HepG2 (cell line): Measurements from ENCODE around the gene C1orf94. TPM values are rescaled to one million over a fixed set of nuclear protein-coding genes. Genes with fewer than 3 reads are reported as not detected.

ENCODE experiments used
- ESRRA ChIP-seq: sonication (generic); formaldehyde crosslinking; IDR thresholded peaks from 2 replicates; pipeline ENCODE4 v1.5.1; 2020; ENCODE audit warnings: mild to moderate bottlenecking, low read depth, missing genetic modification reagents
- NR2F1 ChIP-seq, 2 experiments: fragments of 450-650 bp in 1 of 2; formaldehyde crosslinking in 1 of 2; IDR thresholded peaks; 2 replicates each; pipeline versions ENCODE4 v1.5.0 to v1.6.1; 2016 to 2020; ENCODE audit warnings: mild to moderate bottlenecking in 1 of 2, missing compliant biosample characterization in 1 of 2, missing genetic modification reagents in 1 of 2, moderate library complexity in 1 of 2
- PHF8 ChIP-seq: sonication (generic); formaldehyde crosslinking; IDR thresholded peaks from 2 replicates; pipeline ENCODE4 v1.5.0; 2020; ENCODE audit warnings: missing genetic modification reagents
- POLR2G ChIP-seq: fragments of 200-400 bp; formaldehyde crosslinking; IDR thresholded peaks from 2 replicates; pipeline ENCODE4 v1.6.1; 2018; ENCODE audit warnings: mild to moderate bottlenecking, low read depth, low read length, moderate library complexity
- SOX13 ChIP-seq, 3 experiments: fragments of 450-650 bp in 1 of 3; sonication (generic) in 1 of 3; formaldehyde crosslinking in 1 of 3; IDR thresholded peaks in 2 of 3; conservative IDR thresholded peaks in 1 of 3; 2 replicates each; pipeline versions ENCODE4 v1.5.0 to v1.6.1; 2016 to 2020; ENCODE audit warnings: antibody characterized with exemption in 1 of 3, mild to moderate bottlenecking in 1 of 3, missing compliant biosample characterization in 1 of 3, missing genetic modification reagents in 1 of 3, moderate library complexity in 1 of 3
- ZFP37 ChIP-seq: sonication (generic); formaldehyde crosslinking; IDR thresholded peaks from 2 replicates; pipeline ENCODE4 v1.4.0; 2020; ENCODE audit warnings: missing genetic modification reagents, borderline replicate concordance
- ZNF12 ChIP-seq: sonication (generic); formaldehyde crosslinking; IDR thresholded peaks from 2 replicates; pipeline ENCODE4 v1.5.0; 2020; ENCODE audit warnings: missing genetic modification reagents
- ZNF430 ChIP-seq: sonication (generic); formaldehyde crosslinking; IDR thresholded peaks from 2 replicates; pipeline ENCODE4 v1.9.0; 2021; ENCODE audit warnings: mild to moderate bottlenecking, missing genetic modification reagents
- ZNF550 ChIP-seq: sonication (generic); formaldehyde crosslinking; IDR thresholded peaks from 2 replicates; pipeline ENCODE4 v1.4.0; 2020; ENCODE audit warnings: mild to moderate bottlenecking, missing genetic modification reagents, borderline replicate concordance
- ZNF687 ChIP-seq: sonication (generic); formaldehyde crosslinking; IDR thresholded peaks from 2 replicates; pipeline ENCODE4 v1.5.1; 2020; ENCODE audit warnings: mild to moderate bottlenecking, missing genetic modification reagents, moderate library complexity
- ZNF746 ChIP-seq: sonication (generic); formaldehyde crosslinking; IDR thresholded peaks from 2 replicates; pipeline ENCODE4 v1.8.0; 2022; ENCODE audit warnings: mild to moderate bottlenecking, missing genetic modification reagents
- ZSCAN31 ChIP-seq: sonication (generic); formaldehyde crosslinking; IDR thresholded peaks from 2 replicates; pipeline ENCODE4 v1.5.0; 2020; ENCODE audit warnings: low read depth, mild to moderate bottlenecking, missing genetic modification reagents
- polyA plus RNA-seq, 8 experiments: library from polyadenylated mRNA; depleted of rRNA in 3 of 8; stranded (reverse) in 7 of 8; unstranded in 1 of 8; fragments of >200 nt; fragmentation: Illumina TruSeq in 4 of 8; extraction: Trizol in 4 of 8; gene quantifications; 2 replicates each; pipeline versions ENCODE4 v1.2.1 to v1.2.3, GENCODE V29; 2011 to 2016; ENCODE audit warnings: low read depth in 4 of 8, missing spikeins in 1 of 8, mixed read lengths in 1 of 8; ENCODE audit not compliant: insufficient read depth in 1 of 8
- total RNA-seq, 5 experiments: library from RNA; depleted of rRNA; stranded (reverse); fragments of >200 nt; fragmentation: Illumina TruSeq; extraction: Trizol; gene quantifications; 2 replicates each; pipeline ENCODE4 v1.2.3, GENCODE V29; 2016; ENCODE audit warnings: low read depth in 1 of 5
- TF ChIP-seq, protein P1 (sequence below): sonication (generic); formaldehyde crosslinking; IDR thresholded peaks from 2 replicates; pipeline ENCODE4 v1.5.0; 2020; ENCODE audit warnings: missing genetic modification reagents, mild to moderate bottlenecking, borderline replicate concordance
- TF ChIP-seq, protein P2 (sequence below): sonication (generic); formaldehyde crosslinking; IDR thresholded peaks from 2 replicates; pipeline ENCODE4 v1.5.0; 2020; ENCODE audit warnings: mild to moderate bottlenecking, missing genetic modification reagents
- TF ChIP-seq, protein P3 (sequence below): sonication (generic); formaldehyde crosslinking; IDR thresholded peaks from 2 replicates; pipeline ENCODE4 v1.4.0; 2020; ENCODE audit warnings: missing genetic modification reagents

The C1orf94 gene
- total and polyA plus RNA-seq, 2 of the 13 experiments (the other 11 are each of a cell fraction or from before 2014, with no cell fraction given): not detected

GRCh38 chr1:34231441-34231840, 54.7 kb downstream of the C1orf94 start (continued):
- TF ChIP-seq POLR2G (no peak), ZFP37 (CRISPR knock-in tag) (no peak), ZNF550 (CRISPR knock-in tag) (no peak), ZNF430 (no peak), ESRRA (no peak), ZNF687 (CRISPR knock-in tag) (no peak), ZNF746 (CRISPR knock-in tag) (no peak), NR2F1 (CRISPR knock-in tag; IDR thresholded peaks at IDR 0.05) (no peak), SOX13 (IDR thresholded peaks at IDR 0.05) (no peak), SOX13 (CRISPR knock-in tag; conservative IDR thresholded peaks at IDR 0.05 in 1 of 2, IDR thresholded peaks at IDR 0.05 in 1 of 2) (no peak), ZSCAN31 (no peak), ZNF12 (CRISPR knock-in tag) (no peak), PHF8 (CRISPR knock-in tag) (no peak)
- TF ChIP-seq, protein P1, sequence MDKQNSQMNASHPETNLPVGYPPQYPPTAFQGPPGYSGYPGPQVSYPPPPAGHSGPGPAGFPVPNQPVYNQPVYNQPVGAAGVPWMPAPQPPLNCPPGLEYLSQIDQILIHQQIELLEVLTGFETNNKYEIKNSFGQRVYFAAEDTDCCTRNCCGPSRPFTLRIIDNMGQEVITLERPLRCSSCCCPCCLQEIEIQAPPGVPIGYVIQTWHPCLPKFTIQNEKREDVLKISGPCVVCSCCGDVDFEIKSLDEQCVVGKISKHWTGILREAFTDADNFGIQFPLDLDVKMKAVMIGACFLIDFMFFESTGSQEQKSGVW: no peak
- TF ChIP-seq, protein P2, sequence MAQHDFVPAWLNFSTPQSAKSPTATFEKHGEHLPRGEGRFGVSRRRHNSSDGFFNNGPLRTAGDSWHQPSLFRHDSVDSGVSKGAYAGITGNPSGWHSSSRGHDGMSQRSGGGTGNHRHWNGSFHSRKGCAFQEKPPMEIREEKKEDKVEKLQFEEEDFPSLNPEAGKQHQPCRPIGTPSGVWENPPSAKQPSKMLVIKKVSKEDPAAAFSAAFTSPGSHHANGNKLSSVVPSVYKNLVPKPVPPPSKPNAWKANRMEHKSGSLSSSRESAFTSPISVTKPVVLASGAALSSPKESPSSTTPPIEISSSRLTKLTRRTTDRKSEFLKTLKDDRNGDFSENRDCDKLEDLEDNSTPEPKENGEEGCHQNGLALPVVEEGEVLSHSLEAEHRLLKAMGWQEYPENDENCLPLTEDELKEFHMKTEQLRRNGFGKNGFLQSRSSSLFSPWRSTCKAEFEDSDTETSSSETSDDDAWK: no peak
- TF ChIP-seq, protein P3, sequence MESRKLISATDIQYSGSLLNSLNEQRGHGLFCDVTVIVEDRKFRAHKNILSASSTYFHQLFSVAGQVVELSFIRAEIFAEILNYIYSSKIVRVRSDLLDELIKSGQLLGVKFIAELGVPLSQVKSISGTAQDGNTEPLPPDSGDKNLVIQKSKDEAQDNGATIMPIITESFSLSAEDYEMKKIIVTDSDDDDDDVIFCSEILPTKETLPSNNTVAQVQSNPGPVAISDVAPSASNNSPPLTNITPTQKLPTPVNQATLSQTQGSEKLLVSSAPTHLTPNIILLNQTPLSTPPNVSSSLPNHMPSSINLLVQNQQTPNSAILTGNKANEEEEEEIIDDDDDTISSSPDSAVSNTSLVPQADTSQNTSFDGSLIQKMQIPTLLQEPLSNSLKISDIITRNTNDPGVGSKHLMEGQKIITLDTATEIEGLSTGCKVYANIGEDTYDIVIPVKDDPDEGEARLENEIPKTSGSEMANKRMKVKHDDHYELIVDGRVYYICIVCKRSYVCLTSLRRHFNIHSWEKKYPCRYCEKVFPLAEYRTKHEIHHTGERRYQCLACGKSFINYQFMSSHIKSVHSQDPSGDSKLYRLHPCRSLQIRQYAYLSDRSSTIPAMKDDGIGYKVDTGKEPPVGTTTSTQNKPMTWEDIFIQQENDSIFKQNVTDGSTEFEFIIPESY: no peak
